T-helper 2 cell treated with Interferon-gamma antibody and Interleukin-4, amounts not matched to agents 5 μg/mL and 100 μg/mL, for 36 hours (primary cell): Measurements from ENCODE around the gene GRIA1.

Experiments used
- DNase-seq: peaks from one replicate; pipeline ENCODE4 v3.0.0; 2021; ENCODE audit warnings: low spot score
- H3K27ac Mint-ChIP-seq: one replicate; pipeline ENCODE4 v1.8.0; 2021; ENCODE audit warnings: mild to moderate bottlenecking, mixed read lengths
- H3K27me3 Mint-ChIP-seq: one replicate; pipeline ENCODE4 v1.8.0; 2021; ENCODE audit warnings: low read depth, mixed read lengths
- H3K36me3 Mint-ChIP-seq: one replicate; pipeline ENCODE4 v1.8.0; 2021; ENCODE audit warnings: low read depth, mixed read lengths
- H3K4me1 Mint-ChIP-seq: one replicate; pipeline ENCODE4 v1.8.0; 2021; ENCODE audit warnings: low read depth, mixed read lengths
- H3K4me3 Mint-ChIP-seq: one replicate; pipeline ENCODE4 v1.8.0; 2022; ENCODE audit warnings: mild to moderate bottlenecking, moderate library complexity, mixed read lengths
- H3K9me3 Mint-ChIP-seq: one replicate; pipeline ENCODE4 v1.8.0; 2021; ENCODE audit warnings: mixed read lengths

Gene GRIA1

DNA sequence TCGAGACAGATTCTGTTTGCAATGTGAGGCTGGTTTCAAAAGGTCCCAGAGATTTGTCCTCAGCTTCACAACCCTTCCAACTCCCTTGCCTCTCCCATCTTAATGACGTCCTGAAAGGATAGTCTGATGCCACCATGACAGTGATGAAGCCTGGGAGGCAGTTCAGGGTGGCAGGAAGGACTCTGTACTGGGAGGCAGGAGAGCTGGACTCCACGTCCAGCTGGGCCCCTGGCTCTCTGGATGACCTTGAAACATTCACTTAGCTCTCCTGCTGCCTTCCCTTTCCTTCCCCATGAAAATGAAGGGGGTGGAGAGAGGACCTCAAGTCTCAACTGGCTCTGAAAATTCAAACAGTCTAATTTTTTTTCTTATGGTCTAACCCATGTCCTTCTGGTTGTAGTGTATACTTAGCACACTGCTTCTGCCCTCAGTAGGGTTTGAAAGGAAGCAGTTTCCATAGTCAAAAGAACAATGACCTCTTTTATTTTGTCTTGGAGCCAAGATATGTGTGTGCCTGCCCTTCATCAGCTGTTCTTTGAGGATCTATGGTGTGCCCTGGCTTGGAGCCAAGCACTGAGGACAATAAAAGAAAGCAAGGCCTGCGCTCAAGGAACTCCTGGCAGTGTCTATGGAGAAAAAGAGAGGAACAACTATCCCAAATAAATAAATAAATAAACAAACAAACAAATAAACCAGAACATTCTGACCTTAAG, 188.3 kb downstream of the GRIA1 start:
- Mint-ChIP-seq H3K4me3 (no peak overlapping the region), H3K36me3 (no peaks in the 10 kb centered on the region), H3K27me3 (no peaks in the 10 kb centered on the region), H3K27ac (no peak overlapping the region), H3K9me3 (no peaks in the 10 kb centered on the region), H3K4me1 (no peaks in the 10 kb centered on the region)
- no peak for DNase-seq

DNA sequence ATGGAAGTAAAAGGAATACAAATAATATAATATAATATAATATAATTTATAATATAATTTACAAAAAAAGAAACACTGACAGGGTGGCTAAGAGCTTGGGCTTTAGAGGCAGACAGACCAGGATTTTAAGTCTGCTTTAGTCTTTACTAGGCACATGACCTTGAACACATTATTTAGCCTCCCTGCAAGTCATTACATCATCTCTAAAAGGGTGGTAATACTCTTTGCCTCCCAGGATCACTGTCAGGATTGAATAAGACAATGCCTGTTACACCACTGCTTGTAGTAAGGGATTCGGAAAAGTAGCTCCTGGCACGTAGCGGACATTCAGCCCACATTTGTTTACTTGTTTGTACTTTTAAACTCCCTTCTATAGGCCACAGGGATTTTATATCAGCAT, 199.8 kb downstream of the GRIA1 start:
- H3K36me3 Mint-ChIP-seq, result no peaks in the 10 kb centered on the region
- no peak for DNase-seq
- no peak overlapping the region for H3K4me3 Mint-ChIP-seq
- H3K27ac Mint-ChIP-seq, result no peak overlapping the region
- no peaks in the 10 kb centered on the region for H3K4me1 Mint-ChIP-seq
- no peaks in the 10 kb centered on the region for H3K27me3 Mint-ChIP-seq
- no peaks in the 10 kb centered on the region for H3K9me3 Mint-ChIP-seq

DNA sequence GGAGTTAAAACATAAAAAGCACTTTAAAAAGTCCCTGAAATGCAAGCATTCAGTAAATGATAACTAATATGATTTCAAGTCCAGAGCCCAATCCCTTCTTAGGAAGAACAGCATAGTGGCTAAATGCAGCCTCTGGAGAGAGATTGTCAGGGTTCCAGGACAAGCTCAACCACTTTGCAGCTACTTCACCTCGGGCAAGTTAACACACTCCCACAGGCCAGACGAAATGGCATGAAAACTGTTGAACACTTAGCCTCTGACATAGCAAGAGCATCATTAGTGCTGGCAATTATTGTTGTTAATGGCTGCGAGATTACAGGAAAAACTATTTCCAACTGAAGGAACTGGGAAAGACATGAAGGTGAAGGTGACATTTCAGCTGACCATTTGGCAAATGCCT, 205.8 kb downstream of the GRIA1 start:
- H3K4me3 Mint-ChIP-seq, result no peak overlapping the region
- H3K4me1 Mint-ChIP-seq, result no peaks in the 10 kb centered on the region
- peaks cover 4% of the 10 kb centered on the region for H3K9me3 Mint-ChIP-seq
- no peaks in the 10 kb centered on the region for H3K27me3 Mint-ChIP-seq
- H3K36me3 Mint-ChIP-seq, result no peaks in the 10 kb centered on the region
- DNase-seq, result no peak
- no peak overlapping the region for H3K27ac Mint-ChIP-seq

GRCh38 chr5:153699035-153699434, 208.6 kb downstream of the GRIA1 start:
- no peak overlapping the region for H3K4me3 Mint-ChIP-seq
- DNase-seq, result no peak
- H3K27me3 Mint-ChIP-seq, result no peaks in the 10 kb centered on the region
- no peaks in the 10 kb centered on the region for H3K36me3 Mint-ChIP-seq
- peaks cover 4% of the 10 kb centered on the region for H3K9me3 Mint-ChIP-seq
- no peak overlapping the region for H3K27ac Mint-ChIP-seq
- H3K4me1 Mint-ChIP-seq, result no peaks in the 10 kb centered on the region

DNA sequence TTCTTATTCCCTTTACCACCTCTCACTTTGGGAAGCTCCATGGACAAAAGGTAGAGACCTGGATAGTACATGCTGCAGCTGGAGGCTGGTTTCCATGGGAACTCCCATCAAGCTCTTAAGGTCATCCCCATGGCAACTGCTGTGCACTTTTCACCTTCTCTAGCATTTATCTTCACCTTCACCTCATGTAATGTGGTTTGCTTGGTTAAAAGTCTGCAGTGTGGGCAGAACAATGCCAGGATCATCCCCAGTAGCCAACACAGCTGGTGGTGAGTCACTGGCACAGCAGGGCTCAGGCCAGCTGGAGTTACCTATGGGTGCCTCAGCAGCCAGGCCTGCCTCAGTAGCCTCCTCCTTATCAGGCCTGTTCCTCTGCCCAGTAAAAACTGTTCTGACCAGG, 210.5 kb downstream of the GRIA1 start:
- Mint-ChIP-seq H3K4me1 (no peaks in the 10 kb centered on the region), H3K4me3 (no peak overlapping the region)

GRCh38 chr5:153702265-153702664, 211.8 kb downstream of the GRIA1 start:
- DNase-seq, result no peak
- no peak overlapping the region for H3K27ac Mint-ChIP-seq
- H3K36me3 Mint-ChIP-seq, result no peaks in the 10 kb centered on the region
- H3K4me1 Mint-ChIP-seq, result no peaks in the 10 kb centered on the region
- peaks cover 4% of the 10 kb centered on the region for H3K9me3 Mint-ChIP-seq
- no peak overlapping the region for H3K4me3 Mint-ChIP-seq
- H3K27me3 Mint-ChIP-seq, result no peaks in the 10 kb centered on the region

More for the DNA sequence above, 210.5 kb downstream of the GRIA1 start:
- H3K27me3 Mint-ChIP-seq, result no peaks in the 10 kb centered on the region
- DNase-seq, result no peak
- no peak overlapping the region for H3K27ac Mint-ChIP-seq
- H3K36me3 Mint-ChIP-seq, result no peaks in the 10 kb centered on the region
- H3K9me3 Mint-ChIP-seq, result peaks cover 4% of the 10 kb centered on the region

DNA sequence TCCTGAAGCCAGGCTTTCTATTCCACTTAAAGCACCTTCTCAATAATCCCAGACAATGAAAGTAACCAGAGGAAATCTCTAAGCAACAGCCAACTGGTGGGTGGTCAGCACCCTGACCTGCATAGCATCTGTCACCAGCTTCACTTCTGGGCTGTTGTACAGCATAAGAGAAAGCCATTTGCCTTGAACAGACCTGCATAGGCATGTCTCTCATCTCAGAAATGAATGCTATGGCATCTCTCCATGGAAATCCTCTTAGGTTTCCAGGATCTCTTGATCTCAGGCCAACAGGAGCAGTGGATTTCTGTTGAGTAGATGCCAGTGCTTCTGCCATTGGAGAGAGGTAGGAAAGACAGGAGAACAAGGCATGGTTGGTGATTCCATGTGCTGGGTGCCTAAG, 213.6 kb downstream of the GRIA1 start:
- Mint-ChIP-seq H3K27ac (no peak overlapping the region), H3K4me3 (no peak overlapping the region)

DNA sequence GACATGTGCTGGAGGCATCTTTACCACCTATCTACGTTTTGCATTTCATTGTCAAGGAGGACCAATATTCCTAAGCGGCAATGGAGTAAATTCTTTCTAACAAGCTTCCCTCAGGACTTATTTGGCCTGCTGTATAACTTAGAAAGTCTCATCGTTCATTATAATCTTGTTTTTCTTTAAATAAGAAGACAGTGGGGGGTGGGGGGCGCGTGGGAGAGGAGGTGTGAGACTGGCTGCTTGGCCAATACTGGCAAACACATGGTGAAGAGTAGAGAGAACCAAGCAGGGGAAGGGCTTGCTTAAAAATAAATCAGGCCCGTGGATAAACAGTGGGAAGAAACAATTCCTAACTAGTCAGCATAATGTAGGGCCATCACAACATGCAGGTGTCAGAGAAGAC, 217.2 kb downstream of the GRIA1 start:
- H3K4me3 Mint-ChIP-seq, result no peak overlapping the region
- H3K27me3 Mint-ChIP-seq, result no peaks in the 10 kb centered on the region
- H3K9me3 Mint-ChIP-seq, result no peaks in the 10 kb centered on the region
- no peaks in the 10 kb centered on the region for H3K36me3 Mint-ChIP-seq
- H3K27ac Mint-ChIP-seq, result no peak overlapping the region
- H3K4me1 Mint-ChIP-seq, result no peaks in the 10 kb centered on the region
- no peak for DNase-seq

More for the DNA sequence above, 213.6 kb downstream of the GRIA1 start:
- H3K27me3 Mint-ChIP-seq, result no peaks in the 10 kb centered on the region
- H3K4me1 Mint-ChIP-seq, result no peaks in the 10 kb centered on the region
- peaks cover 4% of the 10 kb centered on the region for H3K9me3 Mint-ChIP-seq
- no peak for DNase-seq
- no peaks in the 10 kb centered on the region for H3K36me3 Mint-ChIP-seq

DNA sequence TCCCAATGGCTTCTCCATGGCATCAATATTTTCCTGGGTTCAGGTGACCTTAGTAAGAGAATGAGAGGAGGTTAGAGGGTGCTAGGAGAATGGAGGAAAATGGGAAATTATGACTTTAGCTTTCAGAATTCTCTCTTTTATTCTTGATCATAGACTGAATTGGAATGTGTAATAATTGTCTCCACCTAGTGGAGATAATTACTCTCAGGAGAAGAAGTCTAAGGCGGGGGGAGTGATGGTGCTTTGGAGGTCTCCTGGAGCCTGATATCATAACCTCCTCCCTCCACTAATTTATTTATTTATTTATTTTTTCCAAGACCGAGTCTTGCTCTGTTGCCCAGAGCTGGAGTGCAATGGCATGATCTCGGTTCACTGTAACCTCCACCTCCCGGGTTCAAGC, 221.3 kb downstream of the GRIA1 start:
- Mint-ChIP-seq H3K27ac (no peak overlapping the region), H3K4me1 (no peaks in the 10 kb centered on the region), H3K4me3 (no peak overlapping the region), H3K36me3 (no peaks in the 10 kb centered on the region), H3K9me3 (no peaks in the 10 kb centered on the region), H3K27me3 (no peaks in the 10 kb centered on the region)
- no peak for DNase-seq

DNA sequence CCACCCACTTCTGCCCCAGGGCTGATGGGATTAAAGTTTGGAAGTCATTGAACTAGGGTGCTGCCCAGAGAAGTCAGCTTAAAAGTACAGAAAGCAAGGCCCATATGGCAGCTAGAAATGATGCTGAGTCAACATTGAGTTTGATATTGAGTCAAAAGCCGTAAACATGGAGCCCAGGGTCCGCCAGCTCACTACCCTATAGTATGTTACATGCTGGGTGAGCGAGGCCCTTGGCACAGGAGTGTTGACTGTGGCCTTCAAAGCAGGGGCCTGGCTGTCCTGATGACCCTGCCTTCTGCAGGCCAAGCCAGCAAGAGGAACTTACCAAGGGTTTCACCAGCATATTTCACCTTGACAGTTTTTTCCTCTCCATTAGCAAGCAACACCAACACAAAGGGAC, 222.5 kb downstream of the GRIA1 start:
- Mint-ChIP-seq H3K27ac (no peak overlapping the region), H3K36me3 (no peaks in the 10 kb centered on the region)
- DNase-seq, result no peak

DNA sequence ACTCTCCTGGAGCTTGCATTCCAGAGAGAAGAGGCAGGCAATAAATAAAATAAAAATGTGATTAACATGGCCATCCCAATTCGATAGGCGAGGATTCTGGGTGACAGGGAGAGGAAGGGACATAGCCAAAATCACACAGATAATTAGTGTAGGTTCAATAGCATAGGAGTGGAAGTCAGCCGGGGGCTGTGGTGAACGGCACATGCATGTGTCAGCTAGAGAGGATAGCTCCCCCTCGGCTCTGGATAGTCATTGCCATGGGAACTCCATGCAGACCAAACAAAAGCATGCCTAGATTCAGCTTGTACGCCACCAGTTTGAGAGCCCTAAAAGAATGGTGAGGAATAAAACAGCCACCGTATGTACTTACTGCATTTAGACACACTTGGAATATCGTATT, 223.5 kb downstream of the GRIA1 start:
- no peaks in the 10 kb centered on the region for H3K36me3 Mint-ChIP-seq
- H3K9me3 Mint-ChIP-seq, result no peaks in the 10 kb centered on the region
- H3K27me3 Mint-ChIP-seq, result no peaks in the 10 kb centered on the region
- no peak overlapping the region for H3K27ac Mint-ChIP-seq
- H3K4me1 Mint-ChIP-seq, result no peaks in the 10 kb centered on the region
- no peak for DNase-seq
- H3K4me3 Mint-ChIP-seq, result no peak overlapping the region

More for the DNA sequence above, 222.5 kb downstream of the GRIA1 start:
- Mint-ChIP-seq H3K4me1 (no peaks in the 10 kb centered on the region), H3K4me3 (no peak overlapping the region), H3K27me3 (no peaks in the 10 kb centered on the region), H3K9me3 (no peaks in the 10 kb centered on the region)

- Mint-ChIP-seq H3K27ac (no peak overlapping the region), H3K4me3 (no peak overlapping the region), H3K4me1 (no peaks in the 10 kb centered on the region), H3K36me3 (no peaks in the 10 kb centered on the region), H3K9me3 (no peaks in the 10 kb centered on the region), H3K27me3 (no peaks in the 10 kb centered on the region)
- DNase-seq, result no peak
These were observed 224.3 kb downstream of the GRIA1 start for GRCh38 chr5:153714798-153715197.

GRCh38 chr5:153717287-153717686, 226.8 kb downstream of the GRIA1 start:
- Mint-ChIP-seq H3K27ac (no peak overlapping the region), H3K4me1 (no peaks in the 10 kb centered on the region), H3K27me3 (no peaks in the 10 kb centered on the region), H3K4me3 (no peak overlapping the region), H3K36me3 (no peaks in the 10 kb centered on the region), H3K9me3 (no peaks in the 10 kb centered on the region)
- DNase-seq, result no peak

- Mint-ChIP-seq H3K4me3 (no peak overlapping the region), H3K9me3 (peaks cover 7% of the 10 kb centered on the region), H3K4me1 (no peaks in the 10 kb centered on the region), H3K27me3 (no peaks in the 10 kb centered on the region), H3K36me3 (no peaks in the 10 kb centered on the region), H3K27ac (no peak overlapping the region)
- no peak for DNase-seq
These were observed 228.2 kb downstream of the GRIA1 start for GRCh38 chr5:153718713-153719112.

GRCh38 chr5:153719324-153719723, 228.9 kb downstream of the GRIA1 start:
- H3K27ac Mint-ChIP-seq, result no peak overlapping the region
- no peak overlapping the region for H3K4me3 Mint-ChIP-seq
- DNase-seq, result no peak
- no peaks in the 10 kb centered on the region for H3K36me3 Mint-ChIP-seq
- no peaks in the 10 kb centered on the region for H3K4me1 Mint-ChIP-seq
- H3K27me3 Mint-ChIP-seq, result no peaks in the 10 kb centered on the region
- peaks cover 7% of the 10 kb centered on the region for H3K9me3 Mint-ChIP-seq
